ENCODE measurements around the gene NCOA6. TPM values are rescaled to one million over a fixed set of nuclear protein-coding genes. Genes with fewer than 3 reads are reported as not detected.
A peak's percentile ranks its signal among the peaks of the same experiment; 100 is the strongest.
"Not testable (repeated sequence)": the region's sequence is repeated elsewhere in the genome, so short reads cannot be mapped to it uniquely, and the experiment has no call there.

Gene NCOA6
- total RNA-seq, 1 donor from 2014 or later = 10.5 TPM

DNA sequence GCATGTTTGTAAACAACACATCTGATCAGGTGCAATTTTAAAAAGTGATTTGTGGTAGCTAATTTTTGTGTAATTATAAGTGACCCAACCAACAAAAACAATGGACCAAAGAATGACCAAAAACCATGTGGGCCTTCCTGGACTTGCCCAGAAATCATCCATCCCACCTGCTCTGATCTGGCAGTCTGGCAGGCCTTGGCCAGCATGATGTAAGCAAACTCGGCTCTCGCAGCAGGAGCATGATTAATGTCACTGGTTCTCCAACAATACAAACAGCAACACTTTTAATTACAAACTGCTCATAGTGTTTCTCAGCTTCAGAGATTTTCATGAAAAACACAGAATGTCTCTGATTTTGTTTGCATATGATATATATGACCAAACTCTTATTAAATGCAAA lies 105.2 kb downstream of the NCOA6 start:
- peak; percentile 39 for DNase-seq (ENCODE audit: low read depth)

DNA sequence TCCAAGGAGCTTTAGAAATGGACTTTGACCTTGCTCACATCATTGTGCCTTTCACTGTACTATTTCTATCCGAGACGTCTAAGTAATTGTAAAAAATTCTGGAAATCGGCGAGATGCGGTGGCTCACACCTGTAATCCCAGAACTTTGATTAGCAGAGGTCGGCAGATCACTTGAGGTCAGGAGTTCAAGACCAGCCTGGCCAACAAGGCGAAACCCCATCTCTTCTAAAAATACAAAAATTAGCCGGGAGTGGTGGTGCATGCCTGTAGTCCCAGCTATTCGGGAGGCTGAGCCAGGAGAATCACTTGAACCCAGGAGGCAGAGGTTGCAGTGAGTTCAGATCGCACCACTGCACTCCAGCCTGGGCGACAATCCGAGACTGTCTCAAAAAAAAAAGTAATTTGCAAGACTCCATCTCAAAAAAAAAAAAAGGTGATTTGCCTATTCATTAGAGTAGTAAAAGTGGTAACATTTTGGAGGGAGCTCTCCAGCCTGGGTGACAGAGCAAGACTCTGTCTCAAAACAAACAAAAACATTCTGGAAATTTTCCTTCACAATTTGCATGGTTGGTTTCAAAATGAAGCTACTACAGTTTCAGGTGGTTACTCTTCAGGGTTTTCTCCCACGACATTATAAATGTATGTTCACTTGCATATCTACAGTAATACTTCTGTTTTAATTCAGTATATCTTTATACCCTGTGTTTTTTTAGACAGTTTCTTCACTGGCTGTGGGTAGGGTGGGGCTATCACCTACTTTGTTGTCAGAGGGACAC lies 106.0 kb downstream of the NCOA6 start:
- DNase-seq (ENCODE audit: low read depth) = not testable (repeated sequence)

DNA sequence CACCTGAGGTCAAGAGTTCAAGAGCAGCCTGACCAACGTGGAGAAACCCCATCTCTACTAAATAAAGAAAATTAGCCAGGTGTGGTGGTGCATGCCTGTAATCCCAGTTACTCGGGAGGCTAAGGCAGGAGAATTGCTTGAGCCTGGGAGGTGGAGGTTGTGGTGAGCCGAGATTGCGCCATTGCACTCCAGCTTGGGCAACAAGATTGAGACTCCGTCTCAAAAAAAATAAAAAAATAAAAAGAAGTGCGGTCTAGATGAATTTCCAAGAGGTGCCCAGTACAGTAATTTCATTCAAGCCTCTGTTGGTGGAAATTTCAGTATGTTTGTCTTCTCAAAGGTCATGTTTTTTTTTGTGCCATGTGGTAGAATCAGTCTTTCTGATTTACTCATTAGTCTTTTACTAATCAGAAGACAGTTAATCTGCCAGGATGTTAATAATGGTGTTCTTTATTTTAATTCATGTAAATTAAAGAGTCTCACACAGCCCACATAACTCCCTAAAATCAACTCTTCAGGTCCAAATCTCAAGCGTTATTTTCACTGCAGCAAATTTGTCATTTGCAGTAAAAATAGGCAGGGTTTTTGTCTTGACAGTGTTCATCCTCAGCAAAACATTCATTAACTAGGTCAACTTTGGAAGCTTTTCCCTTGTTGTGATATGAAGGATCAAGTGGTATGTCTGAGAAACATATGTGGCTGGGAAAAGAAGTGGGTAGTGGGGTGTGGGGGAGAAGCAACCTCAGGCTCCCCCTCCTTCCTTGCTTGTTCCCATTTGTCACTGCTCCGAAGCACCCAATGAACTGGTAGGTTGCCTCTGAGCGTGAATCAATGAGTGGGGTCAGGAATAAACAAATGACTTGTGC lies 108.0 kb downstream of the NCOA6 start:
- no peak for DNase-seq (ENCODE audit: low read depth)

DNA sequence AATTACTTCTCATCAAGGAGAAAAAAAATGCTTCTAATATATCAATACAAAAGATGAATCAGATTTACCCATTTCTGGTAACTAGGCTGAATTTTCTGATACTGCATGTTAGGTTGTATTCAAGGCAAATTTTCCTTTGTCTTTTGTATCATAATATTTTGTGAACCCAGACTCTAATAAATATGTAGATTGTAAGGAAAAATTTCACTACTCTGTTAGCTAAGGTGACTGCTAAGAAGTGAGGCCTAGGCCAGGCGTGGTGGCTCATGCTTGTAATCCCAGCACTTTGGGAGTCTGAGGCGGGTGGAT lies 108.6 kb downstream of the NCOA6 start:
- no peak for DNase-seq (ENCODE audit: low read depth)

DNA sequence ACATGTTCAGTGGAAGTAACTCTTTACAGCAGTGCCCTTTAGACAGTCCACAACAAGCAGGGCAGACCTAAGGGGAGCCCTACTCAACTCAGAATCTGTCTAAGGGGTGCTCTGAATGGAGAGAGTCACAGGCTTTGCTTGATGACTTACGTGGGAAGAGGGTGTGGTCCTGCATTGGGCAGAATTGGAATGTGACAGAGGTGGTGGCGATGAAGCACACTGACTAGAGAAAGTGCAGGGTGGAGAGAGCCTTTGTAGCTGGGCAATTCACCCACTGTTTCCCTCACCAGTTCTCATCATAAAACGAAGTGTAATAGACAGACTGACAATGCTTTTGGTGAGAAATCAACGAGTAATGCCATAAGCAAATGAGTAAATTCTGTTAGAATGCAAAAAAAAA lies 110.1 kb downstream of the NCOA6 start:
- peak; percentile 63 for DNase-seq (ENCODE audit: low read depth)

DNA sequence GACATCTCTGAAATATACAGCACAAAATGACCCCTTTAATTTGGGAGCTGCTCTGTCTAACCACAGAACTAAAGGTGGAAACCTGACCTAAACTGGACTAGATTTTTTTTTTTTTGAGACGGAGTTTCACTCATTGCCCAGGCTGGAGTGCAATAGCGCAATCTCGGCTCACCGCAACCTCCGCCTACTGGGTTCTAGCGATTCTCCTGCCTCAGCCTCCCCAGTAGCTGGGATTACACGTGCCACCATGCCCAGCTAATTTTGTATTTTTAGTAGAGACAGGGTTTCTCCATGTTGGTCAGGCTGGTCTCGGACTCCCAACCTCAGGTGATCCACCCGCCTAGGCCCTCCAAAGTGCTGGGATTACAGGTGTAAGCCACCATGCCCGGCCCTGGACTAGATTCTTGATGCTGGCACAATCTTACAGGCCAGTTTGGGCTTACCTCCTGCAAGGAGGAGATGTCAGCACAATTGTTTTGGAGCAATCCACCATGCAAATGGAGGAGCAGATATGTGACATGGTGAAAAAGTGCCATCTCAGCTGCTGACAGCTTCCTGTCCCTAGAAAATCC lies 111.4 kb downstream of the NCOA6 start:
- DNase-seq (ENCODE audit: low read depth) = not testable (repeated sequence)

DNA sequence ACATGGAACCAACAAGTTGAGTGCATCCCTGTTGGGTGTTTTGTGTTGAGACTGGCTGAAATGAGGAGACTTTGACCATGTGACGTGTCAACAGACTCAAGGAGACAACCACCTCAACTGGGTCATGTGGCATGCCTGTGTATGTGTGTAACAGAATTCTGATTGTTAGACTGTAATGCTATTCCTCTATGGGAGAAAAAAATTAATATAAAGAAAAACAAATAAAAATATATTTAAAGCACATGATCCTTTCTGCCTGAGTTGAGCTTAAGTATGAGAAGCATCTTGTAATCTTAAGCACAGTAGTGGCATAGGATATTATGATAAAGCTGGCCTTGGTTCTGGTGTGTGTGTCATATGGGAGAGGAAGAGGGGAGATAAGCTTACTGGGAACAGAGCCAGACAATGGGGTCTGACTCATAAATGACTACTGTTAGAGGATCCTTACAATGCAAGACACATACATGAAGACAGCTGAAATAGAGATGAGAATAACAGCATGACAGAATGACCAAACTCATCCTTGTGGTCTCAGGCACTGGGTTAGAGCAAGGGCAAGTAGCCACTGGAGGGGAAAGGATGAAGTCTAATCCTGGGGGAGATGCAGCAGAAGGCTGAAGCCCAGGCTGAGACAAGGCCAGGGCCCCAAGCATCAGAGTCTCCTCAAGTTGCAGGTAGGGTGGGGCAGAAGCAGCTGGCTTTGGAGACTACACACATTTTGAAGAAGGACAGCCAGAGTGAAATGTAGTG lies 112.1 kb downstream of the NCOA6 start:
- peak; percentile 94 for DNase-seq (ENCODE audit: low read depth)

DNA sequence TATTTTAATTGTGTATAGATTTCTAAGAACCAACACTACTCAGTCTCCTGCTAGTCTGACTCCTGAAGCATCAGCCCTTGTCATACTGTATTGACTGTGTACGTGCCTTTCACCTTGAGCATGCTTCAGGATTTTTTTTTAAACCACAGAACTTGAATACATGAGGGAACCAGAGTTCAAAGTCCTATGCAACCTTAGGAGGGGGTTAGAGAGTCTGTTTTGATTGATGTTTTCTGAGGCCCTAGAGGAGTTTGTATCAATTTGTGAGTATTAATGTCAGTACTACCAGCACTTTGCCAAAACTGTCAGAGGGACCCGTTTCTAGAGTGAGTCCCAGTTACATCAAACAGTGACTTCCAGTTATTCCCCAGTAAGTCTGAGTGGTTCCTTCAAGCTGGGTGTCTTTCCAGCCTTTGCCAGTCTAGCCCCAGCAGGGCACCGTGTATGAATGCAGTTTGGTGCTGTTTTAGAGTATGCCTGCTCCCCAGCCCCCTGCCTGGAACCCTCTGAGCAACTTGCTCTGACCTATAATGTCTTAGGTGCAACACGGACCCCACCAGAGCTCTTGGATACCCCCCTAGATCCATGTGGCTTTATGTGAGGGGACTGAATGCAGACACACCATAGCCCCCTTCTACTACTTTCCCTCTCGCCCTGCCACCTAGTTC lies 112.8 kb downstream of the NCOA6 start:
- DNase-seq (ENCODE audit: low read depth) = no peak

DNA sequence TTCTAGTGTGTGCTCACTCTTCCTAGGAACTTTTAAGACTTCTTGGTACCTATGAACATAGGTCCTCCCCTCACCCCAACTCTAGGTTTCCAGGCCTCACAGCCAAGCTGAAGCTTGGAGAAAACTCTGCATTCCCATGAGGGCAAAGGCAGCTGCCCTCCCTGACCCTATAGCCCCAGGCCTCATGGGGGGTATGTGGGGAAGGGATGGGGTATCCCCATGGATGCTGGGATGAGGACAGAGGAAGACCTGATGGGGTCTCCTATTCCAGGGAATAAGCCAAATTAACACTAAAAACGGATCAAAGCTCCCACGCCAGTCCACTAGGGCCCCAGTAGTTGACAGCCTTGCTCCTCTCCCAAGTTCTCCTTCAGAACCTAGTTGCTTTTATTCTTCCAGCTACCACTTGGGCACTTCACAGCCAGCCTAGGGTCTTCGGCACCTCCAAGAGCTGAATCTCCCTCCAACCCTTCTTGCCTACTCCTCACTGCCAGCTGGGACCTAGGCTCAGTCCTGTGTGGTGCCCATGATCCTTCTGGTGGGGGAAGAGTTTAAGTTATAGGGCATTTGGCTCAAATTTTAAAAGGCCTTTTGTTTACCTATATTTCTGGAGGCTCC lies 113.5 kb downstream of the NCOA6 start:
- no peak for DNase-seq (ENCODE audit: low read depth)

DNA sequence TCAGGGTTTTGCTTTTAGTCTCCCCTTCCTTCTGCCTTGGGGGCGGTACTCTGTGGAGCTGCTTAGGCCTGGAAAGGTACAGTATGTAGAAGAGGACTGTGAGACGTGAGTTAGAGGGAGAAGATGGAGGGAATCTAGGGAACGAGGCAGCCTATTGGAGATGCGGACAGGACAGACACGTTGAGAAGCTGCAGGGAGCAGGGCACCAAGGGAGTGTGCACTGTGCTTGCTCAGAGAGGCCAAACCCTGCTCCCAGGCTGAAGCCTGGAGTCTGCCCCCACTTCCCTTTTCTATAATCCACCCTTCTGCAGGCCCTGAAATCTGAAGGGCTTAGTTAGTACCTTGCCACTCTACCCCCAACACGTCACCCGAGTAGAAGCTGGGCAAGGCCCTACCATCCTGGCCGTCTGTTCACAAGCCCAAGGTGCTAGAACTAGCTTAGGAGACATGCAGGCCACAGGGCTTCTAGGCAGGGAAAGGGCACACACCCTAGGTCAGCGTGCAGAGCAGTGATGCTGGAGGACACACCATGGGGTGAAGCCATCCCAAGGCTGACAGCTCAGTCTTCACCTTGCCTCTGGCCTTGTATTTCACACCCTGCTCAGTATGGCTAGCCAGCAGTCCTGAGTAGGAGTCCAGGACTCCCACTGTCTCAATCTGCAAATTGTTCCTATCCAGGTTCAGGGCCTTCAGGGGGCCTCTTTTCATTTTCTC lies 114.4 kb downstream of the NCOA6 start:
- no peak for DNase-seq (ENCODE audit: low read depth)

DNA sequence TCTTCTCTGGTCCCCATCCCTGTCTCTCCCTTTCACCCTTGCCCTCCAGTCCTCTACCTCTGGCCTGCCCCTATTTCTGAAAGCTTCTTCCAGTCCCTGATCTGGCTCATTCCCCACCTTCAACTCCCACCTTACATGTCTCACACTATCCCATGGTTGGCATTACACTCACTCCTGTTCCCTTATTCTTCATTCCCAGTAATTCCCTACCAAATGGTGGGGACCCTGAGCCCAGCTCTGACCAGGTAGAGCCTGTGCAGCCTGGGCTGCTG lies 114.9 kb downstream of the NCOA6 start:
- no peak for DNase-seq (ENCODE audit: low read depth)

DNA sequence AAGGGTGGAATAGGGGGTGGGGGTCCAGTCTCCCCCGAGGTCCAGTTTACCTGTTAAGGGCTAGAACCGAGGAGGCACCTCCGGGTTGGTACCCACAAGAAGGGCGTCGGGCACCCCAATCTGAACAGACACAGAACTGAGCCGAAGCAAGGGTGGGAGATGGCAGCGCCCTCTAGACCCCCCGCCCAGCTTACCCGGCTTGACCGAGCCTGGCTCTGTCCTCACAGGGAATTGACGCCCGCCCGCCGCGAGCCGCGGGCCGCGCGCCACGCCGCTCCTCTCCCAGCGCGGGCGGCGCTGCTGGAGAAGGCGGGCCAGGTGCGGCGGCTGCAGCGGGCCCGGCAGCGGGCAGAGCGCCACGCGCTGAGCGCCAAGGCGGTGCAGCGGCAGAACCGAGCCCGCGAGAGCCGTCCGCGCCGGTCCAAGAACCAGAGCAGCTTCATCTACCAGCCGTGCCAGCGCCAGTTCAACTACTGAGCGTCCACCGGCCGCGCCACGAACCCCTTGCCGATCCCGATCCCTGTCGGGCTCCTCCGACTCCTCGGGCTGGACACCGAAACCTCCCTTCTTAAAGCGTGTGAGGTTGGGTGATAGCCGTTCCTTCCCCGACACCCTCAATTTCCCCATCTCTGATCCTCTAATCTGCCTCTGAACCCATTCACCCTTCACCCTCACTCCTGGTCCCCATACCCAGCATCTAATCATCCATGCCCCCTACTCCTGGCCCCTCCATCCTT lies 115.5 kb downstream of the NCOA6 start:
- DNase-seq (ENCODE audit: low read depth) = peak; percentile 47

DNA sequence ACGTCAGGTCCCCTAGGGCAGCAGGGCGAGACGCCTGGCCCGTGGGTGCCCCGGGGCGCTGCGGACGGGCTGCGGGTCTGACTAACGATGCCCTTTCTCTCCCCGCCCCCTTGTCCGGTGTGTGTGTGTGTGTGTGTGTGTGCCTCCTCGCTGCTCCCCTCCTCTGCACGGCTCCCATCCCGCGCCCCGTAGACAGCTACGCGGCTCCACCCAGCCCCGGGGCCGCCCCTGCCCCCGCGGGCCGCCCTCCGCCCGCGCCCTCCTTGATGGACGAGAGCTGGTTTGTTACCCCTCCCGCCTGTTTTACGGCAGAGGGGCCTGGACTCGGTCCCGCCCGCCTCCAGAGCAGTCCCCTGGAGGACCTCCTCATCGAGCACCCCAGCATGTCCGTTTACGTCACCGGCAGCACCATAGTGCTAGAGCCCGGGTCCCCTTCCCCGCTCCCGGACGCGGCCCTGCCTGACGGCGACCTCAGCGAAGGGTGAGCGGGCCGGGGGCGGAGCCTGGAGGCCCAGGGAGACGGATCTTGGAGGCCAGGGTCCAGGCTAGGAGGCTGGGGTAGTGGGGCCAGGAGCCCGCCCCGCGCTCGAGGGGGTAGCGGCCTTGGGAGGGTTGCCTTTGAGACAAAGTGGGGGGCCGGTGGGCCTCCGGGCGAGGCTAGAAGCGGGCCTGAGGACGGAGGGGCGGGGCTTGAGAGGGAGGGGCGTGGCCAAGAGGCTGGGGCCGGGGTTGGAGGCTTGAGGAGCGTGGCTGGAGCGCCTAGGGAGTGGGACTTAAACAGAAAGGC lies 116.2 kb downstream of the NCOA6 start:
- peak; percentile 44 for DNase-seq (ENCODE audit: low read depth)

DNA sequence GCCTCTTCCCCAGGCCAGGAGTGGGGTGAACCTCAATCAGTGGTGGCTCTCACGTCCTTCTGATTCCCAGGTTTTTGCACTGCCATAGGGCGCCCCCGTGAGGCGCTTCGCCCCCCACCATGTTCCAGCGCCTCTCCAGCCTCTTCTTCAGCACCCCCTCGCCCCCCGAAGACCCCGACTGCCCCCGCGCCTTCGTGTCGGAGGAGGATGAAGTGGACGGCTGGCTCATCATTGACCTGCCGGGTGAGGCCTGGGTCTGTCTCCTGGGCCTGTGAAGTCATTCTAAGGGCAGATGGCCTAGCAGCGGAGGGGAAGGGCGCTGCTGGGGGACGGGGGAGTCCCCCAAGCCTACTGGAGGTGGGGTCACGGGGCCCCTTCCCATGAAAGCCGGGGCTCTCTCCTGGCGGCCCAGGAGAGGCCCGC lies 116.8 kb downstream of the NCOA6 start:
- DNase-seq (ENCODE audit: low read depth) = no peak

DNA sequence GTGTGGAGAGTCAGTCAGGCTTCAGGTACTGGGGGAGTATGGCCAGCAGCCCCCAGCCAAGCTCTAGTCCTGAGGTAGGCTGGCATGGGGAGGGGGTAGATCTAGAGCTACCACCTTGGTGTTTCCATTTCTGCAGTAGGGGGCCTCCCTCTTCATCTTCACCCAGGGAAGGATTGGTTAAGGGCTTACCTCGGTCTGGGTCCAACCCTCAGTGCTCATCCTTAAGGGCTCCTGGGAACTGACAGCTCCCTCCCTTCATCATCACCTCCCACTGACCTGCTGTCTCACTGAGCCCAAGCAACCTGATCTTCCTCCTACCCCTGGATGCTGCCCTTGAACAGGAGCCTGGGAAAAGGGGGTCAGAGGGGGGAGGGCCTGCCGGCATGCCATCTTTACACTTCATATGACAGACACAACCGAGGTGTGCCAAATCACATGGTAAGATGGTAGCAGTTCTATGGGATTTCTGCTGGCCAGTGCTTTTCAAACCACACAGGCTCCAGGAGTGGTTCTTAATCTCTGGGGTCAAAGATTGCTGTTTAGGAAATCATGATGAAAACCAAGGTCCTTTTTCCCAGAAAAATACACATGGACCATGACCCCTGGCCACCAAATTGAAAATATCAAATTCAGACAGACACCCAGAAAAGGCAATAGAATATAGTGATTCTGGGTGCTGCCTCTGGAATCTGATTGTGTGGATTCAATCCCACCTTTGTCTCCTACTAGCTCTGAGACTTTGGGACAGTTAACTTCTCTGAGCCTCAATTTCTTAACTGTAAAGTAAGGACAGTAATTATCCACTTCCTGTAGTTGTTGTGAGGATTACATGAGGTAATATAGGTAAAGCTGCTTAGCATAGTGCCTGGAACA lies 118.3 kb downstream of the NCOA6 start:
- DNase-seq (ENCODE audit: low read depth) = no peak

DNA sequence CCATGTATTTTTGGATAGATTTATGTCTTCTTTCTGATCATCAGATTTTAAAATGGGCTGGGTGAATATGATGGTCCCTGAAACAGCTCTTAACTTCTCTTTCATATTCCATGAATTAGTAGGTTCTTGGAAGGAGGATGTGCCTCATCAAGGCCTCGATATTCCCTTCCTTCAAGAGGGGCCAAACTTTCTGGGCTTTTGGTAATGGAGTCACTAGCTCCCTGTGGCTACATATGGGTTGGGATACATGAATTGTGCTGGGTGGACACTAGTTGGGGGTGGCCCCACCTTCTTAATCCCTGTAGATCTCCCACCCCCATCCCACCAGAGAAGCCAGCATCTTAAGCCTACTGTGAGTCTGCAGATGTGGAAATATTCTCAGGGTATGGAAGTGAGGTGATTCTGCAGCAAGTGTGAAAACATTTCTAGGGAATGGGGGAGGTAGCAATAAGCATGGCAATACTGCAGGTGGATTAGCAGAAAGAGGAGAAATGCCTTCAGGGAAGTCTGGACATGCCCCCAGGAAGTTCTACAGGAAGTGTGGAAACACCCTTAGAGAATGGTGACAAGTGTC lies 119.1 kb downstream of the NCOA6 start:
- no peak for DNase-seq (ENCODE audit: low read depth)
